Cerebellar nuclear complex (tissue), 1 donor: ENCODE data around the gene NUAK2.
"Not testable (repeated sequence)": the region's sequence is repeated elsewhere in the genome, so short reads cannot be mapped to it uniquely, and the experiment has no call there.

ENCODE experiments used
- DNase-seq, 2 experiments: peaks; one replicate each; lab custom pipeline; 2025; lab: John Stamatoyannopoulos, UW

The NUAK2 gene

DNA sequence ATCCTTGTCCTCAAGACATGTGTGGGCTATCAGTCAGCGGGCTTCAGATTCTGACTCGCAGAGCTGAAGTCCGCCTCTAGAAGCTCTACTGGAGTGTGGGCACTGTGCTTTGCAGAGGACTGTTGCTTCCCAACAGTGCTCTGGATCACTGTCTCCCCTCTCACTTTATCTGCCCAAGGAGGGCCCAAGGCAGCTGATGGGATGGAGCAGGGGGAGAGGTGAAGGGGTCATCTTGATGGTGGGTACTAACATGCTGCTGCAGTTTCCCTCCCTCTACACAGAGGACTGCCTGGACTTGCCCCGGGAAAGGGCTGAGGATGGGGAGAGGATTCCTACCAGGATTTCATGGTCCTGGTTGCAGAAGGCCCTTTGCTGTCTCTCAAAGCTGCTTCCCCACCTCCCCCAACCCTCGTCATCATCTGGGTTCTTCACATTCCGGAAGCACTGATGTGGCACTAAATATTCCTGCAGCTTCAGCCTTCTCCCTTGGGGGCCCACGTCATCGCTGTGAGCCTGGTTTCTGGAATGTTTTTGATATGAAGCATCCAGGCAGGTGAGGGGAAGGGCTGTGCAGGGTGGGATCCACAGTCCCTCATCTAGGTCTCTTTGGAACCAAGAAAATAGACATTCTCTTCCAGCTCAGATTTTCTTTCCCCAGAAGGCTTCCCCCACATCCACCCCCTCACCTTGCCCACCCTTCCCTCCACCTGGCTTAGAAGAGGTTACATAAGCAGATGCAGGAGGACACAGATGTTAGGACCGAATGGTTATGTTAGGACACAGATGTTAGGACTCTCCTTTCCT lies 23.2 kb downstream of the NUAK2 start:
- DNase-seq: no peak

DNA sequence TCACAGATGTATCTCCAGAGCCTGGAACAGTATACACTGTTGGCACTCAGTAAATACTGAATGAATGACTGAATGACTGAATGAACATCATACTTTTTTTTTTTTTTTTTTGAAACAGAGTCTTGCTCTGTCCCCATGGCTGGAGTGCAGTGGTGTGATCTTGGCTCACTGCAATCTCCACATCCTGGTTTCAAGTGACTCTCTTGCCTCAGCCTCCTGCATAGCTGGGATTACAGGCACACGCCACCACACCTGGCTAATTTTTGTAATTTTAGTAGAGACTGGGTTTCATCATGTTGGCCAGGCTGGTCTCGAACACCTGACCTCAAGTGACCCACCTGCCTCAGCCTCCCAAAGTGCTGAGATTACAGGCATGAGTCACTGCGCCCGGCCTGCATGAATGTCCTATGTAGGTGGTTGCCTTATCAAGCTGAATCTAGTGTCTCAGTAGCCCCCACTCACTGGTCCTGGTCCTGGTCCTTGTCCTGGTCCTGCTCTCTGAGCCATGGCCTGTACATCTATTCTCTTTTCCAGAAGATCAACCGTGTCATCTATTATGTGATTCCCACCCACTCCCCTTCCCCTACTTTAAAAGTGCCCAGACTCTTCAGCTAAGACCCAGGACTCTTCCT lies 23.9 kb downstream of the NUAK2 start:
- not testable (repeated sequence) for DNase-seq

DNA sequence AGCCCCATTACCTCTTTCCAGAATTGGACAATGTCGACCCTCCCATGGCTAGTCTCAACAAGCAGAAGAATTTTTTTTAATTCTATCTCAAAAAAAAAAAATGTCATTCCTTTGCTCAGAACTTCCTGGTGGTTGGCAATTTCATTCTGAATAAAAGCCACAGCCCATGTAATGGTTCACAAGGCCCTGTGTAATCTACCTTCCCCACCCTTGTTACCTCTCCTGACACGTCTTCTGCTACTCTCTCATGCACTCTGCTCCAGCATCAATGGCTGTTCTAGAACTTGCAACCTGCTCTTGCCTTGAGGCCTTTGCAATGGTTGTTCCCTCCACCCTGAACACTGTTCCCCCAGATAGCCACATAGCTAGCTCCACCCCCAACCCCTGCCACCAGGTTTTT lies 25.4 kb downstream of the NUAK2 start:
- DNase-seq: no peak

DNA sequence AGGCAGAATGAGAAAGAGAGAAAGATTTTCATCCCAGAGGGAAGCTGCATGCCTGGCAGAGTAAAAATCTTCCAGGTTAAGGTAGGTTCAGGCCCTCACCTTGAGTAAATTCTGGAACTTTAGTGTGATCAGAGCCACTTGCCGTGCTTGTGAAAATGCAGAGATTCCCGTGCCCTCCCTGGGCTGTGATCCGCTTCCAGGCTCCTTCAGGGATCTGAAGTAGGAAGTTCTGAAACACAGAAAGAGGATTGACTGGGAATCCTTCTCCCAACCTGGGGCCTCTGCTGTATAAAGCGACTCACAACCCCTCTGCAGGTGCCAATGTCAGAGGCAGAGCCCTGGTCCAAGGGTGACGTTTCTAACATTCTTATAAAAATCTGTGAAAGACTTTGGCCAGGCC lies 26.6 kb downstream of the NUAK2 start:
- no peak for DNase-seq

DNA sequence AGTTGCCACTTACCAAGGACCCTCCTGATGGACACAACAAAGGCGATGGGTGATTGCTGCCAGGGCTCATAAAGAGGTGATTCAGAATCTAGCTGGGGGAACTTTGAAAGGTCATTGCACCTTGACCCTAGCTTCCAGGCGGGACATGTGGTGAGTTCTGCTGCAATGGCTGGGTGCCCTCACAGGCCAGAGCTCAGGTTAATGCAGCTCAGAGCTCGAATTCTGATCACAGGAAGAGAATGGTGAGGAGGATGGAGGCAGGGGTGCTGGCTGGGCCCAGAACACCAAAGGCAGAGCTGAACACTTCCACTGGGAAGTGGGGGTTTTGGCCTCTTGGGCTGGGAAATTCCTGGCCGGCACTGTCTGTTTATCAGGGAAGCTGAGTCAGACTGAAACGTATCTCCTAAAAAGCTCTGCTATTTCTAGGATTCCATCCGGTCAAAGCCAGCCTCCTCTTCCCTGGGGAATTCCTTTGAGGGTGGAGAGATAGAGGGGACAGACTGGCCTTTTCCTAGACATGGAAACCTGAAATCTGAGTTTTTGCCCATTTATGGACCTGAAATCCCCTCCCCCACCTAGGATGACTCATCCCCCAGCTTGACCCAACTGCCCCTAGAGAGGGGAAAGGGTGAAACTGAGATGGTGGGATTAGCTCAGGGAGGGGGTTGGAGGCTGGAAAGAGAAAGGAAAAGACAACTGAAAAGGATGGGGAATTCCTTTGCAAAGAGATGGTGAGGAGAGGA lies 27.2 kb downstream of the NUAK2 start:
- DNase-seq: no peak

DNA sequence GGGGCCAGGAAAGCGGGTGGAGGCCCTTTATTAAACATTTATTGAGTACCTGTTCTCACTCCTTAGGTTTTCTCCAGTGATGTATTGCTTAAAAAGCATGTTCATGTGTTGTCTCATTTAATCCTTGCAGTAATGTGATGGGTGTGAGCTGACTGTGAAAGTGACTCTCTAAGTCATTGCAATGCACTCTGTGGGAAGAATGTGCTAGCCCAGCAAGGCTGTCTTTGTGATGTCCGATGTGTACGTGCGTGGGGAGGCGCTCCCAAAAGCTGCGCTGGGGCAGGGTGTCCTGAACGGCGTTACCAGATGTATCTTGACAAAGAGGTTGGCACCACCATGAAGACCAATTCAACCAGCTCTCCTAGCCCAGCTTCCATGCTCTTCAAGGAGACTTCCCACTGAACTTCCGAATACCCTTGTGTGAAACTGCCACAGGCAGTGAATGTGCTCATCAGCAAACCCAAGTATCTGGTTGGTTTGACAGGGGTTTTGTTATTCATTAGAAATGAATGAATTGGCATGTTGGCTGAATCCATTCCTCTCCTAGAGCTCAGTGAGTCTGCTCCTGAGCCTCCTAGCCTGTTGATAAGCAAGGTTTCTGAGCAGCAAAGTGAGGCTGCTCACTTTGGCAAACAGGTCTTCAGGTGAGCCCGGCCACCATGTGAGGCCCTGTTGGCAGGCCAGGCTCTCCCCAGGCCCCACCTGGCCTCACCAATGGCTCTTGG lies 28.0 kb downstream of the NUAK2 start:
- no peak for DNase-seq

DNA sequence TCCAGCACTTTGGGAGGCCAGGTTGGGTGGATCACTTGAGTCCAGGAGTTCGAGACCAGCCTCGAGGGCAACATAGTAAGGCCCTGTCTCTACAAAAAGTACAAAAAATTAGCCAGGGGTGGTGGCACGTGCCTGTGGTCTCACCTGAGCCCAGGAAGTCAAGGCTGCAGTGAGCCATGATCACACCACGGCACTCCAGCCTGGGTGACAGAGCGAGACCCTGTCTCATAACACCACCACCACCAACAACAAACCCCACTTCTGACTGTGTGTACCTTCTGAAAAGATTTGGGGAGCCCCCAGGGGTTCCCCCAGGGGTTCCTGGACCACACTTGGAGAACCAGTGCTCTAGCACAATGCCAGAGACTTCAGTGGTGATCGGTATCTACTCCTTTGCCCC lies 29.9 kb downstream of the NUAK2 start:
- no peak for DNase-seq

DNA sequence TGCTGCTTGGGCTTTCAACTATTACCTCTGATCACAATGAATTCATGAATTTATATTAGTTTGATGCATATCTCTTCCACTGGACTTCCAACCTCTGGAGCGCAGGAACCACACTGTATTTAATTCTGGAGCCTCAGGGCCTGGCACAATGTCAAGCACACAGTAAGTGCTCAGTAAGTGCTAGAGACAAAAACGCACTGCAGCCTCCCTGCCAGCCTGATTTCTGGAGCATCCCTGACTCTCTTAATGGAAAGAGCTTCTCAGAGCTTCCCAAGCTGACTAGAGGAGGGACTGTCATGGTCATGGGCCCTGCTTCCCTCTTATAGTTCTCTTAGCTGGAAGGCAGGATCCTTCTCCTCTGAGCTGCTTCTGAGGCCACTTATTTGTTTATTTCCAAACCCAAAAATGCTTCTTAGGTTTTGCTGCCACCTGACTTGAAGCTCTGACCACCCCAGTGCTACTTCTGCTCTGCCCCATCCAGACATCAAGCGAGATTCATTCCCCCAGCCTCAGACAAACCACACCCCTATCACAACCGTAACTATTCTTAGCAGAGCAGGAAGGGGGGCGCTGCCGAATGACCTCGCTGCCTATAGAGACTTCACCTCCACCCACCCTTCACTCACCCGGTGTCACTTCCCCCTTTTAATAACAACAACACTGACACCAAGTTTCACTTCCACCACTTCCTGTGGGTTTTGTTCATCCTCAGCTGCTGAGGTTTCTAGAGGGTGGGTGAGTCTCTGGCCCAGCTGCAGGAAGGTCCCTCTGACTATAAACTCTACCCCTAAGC lies 33.6 kb downstream of the NUAK2 start:
- no peak for DNase-seq

DNA sequence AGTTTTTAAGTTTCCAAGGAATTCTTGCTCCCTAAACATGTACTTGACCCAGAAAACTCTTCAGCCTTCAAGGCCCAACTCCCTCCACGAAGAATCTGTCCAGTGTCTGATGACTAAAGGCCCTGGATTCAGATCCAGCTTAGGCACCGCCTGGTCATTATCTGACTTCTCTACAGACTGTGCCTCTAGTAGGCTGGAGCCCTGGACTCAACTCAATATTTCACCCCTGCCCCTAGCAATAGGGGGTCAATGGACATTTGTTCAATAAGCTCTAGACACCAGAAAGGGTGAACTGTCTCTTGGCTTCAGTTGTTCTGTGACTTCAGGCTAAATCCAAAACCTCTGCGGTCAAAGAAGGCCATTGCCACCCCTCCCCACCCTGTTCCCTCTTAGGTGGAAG lies 34.5 kb downstream of the NUAK2 start:
- DNase-seq: no peak

DNA sequence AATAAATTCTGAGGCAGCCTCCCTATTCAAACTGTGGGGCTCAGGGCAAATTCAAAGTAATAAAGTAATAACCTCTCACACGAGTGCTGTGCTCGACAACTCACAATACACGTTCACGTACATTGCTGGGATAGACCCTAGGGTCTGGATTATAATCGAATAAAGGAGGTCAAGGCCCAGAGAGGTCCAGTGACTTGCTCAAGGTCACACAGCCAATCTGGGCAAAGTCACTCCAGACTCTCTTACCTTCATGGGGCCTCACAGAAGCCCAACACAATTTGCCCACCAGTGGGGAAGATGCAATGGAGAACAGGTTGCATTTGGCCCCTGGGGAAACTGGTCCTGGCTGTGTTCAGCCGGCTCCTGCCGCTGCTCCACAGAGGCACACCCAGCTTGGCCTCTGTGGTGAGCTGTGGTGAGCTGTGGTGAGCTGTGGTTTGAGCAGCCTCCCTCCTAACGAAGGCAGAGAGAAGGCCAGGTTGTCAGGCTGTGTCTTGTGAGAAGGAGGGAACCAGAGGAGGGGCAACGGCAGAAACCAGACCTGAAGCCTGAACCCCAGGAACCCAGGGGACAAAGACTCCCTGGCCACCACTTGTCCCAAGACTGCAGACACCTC lies 35.1 kb downstream of the NUAK2 start:
- DNase-seq: no peak

DNA sequence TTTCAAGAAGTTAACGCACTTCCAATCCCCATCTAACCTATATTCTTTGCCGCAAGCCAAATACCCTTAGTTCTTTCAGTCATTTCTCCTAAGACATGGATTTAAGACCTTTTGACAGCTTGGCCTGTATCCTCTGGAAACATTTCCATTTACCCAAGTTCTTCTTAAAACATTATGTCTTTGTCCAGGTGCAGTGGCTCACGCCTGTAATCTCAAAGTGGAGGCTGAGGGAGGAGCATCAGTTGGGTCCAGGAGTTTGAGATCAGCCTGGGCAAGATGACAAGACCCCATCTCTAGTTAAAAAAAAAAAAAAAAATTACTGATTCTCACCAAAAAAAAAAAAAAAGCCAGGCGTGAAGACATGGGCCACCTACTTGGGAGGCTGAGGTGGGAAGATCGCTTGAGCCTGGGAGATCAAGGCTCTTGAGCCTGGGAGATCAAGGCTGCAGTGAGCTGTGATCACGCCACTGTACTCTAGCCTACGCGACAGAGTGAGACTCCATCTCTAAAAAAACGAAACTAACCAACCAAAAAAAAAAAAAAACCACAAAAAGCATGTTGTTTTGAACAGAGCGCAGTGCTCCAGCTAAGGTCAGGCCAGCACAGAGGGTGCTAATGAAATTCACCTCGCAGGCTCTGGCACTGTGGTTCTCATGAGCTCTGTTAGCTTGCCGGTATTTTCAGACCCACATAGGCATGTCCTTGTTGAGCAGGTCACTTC lies 36.0 kb downstream of the NUAK2 start:
- DNase-seq: no peak

DNA sequence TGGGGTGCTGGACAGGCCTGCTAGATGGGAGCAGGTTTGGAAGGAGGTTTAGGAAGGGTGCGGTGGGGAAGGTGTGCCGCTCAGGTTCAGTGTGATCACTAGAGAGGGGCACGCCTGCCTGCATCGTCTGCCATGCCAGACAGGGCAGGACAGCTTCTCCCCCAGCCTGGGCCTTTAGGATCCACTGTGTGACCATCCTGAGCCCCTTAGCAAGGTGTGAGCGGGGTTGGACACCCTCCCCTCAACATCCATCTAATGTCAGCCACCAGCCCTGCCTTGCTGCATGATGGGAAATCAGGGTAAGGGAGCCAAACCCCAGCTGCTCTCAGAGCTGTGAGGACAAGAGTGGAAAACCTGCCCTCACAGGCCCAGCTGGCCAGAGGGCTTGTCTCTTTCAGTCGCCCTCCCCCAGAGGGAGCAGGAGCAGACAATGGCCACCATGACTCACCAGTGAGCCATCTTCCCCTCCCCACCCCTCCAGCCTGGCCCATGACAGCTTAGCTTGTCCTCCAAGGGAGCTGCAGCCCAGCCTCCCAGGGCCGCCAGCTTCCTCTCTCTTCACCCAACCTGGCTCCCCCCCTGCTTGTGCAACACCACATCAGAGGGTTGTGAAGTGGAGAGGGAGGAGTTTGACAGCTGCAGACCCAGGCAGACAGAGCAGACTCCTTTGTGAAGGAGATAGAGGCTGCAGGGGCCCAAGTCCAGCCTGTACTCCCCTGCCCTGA lies 37.0 kb downstream of the NUAK2 start:
- DNase-seq: no peak

DNA sequence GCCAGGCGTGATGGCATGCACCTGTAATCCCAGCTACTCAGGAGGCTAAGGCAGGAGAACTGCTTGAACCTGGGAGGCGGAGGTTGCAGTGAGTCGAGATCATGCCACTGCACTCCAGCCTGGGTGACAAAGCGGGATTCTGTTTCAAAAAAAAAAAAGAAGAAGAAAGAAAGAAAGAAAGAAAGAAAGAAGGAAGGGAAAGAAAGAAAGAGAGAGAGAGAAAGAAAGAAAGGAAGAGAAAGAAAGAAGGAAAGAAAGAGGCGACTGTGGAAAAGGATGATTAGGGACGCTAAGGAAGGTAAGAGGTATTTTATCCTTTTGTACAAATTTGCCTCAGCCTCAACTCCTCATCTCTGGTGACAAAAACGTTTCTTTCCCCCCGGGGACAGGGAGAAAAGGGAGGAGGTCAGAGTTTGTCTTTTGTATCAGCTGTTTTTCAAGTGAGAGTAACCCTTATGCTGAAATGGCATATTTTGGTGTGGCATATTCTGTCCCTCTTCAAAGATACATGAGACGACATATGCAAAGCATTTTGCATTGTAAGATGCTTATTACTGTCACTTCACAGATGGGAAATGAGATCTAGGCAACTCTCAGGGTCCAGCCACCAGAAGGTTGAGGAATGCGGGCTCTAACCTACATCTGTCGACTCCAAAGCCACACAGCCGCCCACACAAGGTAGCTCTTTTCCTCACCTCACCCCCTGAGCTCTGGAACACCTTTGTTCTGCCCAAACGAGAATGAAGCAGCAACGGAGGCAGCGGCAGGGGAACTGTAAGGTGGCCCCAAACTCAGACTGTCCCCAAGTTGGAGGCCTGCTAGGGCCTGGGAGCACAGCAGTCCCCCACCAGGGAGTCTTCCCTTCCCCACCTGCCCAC lies 38.0 kb downstream of the NUAK2 start:
- DNase-seq: no peak

DNA sequence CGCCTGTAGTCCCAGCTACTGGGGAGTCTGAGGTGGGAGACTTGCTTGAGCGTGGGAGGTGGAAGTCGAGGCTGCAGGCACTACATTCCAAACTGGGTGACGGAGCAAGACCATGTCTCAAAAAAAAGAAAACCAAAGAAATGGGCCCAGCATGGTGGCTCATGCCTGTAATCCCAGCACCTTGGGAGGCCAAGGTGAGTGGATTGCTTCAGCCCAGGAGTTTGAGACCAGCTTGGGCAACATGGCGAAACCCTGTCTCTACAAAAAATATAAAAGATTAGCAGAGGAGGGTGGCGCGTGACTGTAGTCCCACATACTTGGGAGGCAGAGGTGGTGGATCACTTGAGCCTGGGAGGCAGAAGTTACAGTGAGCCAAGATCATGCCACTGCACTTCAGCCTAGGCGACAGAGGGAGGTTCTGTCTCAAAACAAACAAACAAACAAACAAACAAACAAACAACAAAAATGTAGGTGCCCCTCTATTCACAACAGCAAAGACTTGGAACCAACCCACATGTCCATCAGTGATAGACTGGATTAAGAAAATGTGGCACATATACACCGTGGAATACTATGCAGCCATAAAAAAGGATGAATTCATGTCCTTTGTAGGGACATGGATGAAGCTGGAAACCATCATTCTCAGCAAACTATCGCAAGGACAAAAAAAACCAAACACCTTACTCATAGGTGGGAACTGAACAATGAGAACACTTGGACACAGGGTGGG lies 40.7 kb downstream of the NUAK2 start:
- not testable (repeated sequence) for DNase-seq

DNA sequence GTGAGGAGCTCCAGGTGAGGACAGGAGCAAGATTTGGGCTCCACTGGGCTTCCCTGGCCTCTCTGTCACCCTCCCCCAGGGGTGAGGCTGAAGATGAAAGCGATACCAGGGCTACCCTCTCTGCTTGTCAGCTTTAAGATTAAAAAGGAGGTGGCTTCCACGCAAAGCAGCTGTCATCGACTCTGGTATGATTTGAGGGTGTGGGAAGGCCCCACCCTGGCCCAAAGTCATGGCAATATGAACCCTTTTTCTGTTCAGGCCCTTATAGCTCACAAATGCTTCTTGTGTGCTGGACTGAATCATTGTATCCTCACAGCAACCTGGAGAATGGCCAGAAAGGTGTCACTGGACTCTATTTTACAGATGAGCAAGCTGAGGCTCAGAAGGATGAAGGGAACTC lies 41.6 kb downstream of the NUAK2 start:
- DNase-seq: no peak

DNA sequence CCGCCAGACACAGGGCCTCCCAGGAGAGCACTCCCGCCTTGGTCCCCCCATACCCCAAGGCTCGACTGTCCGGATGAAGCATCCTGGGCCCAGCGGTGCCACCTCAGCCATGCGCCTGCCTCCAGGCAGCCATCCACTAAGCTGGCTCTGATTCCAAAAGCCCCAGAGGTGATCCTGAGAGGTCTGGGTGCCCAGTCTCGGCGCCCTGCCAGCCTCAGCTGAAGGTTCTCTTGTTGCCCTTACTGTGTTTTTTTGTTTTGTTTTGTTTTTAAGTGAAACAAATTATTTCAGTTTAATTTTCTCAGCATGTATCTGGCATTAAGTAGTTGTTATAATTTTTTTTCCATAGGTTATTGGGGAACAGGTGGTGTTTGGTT lies 44.9 kb downstream of the NUAK2 start:
- no peak for DNase-seq

DNA sequence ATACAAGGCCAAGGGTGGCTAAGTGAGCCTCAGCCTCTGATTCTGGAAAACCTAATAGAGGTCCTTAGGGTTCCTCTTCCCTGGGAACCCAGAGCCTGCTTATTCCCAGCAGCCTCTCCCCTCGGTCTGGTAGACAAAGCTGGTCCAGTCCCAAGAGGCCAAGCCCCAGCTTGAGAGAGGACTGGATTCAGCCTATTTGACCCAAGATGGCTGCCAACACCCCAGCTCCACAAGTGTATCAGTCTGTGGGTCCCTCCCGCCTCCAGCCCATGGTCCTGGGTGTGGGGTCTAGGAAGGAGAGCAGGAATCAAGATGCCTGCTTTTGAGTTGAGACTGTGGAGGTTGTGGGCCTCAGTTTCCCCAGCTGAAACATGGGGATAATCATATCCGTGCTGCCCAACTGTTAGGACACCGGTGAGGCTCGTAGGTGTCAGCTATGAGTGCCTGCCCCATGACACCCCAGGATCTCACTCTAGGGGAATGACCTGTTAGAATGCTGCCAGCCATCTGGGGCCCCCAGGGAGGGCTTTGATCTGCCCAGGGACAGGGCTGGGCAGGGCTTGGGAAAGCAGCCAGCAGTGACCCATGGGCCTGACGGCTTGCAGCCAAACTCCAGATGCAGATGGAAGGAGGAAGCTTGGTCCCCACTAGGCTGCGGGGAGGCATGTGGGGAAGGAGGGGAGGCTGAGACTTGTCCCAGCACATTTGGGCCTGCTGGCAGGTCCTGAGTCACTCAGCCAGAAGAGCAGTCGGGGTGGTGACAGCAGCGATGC lies 45.4 kb downstream of the NUAK2 start:
- DNase-seq: no peak
